Measurements from ENCODE around the gene NOTCH4. TPM values are rescaled to one million over a fixed set of nuclear protein-coding genes. Genes with fewer than 3 reads are reported as not detected.

Gene NOTCH4
- total and polyA plus RNA-seq, 2 donors (not counting 3 experiments of a cell fraction or from before 2014, with no cell fraction given): 41.7 to 114 TPM

DNA sequence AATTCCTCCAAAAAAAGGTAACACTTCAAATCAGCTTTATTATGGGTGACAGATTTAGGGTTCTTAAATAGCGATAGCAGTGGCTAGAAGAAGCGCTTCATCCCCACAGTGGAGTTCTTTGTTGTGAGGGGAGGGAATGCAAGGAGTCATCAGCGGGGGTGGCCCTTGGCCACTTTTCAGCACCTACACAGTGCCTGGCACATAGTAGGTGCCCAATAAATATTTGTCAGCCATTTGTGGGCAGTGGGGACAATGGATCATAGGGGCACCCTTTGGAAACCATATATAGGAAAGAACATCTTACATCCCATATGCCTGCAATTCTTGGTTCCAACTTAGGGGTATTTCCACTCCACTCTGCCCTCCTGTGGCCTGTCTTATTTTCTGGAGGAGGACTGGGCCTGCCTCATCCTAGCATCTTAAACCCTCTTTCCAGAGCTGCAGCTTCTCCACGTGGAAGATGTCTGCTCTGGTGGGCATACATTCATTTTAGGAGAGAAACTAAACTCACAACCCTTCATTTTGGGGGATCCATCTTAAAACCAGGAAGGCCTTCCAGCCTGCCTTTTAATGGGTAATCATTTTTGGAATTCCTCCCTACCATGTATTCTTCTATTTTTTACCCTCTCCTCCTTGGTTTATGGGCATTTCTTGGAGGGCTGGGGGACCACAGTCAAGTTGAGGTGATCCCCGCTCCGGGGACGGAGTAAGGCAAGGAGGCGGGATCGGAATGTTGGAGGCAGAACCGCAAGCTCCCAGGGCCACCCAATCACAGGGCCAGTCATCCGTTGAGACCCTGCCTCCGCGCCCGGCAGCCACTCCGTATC, 28.8 kb downstream of the NOTCH4 start:
- H3K27ac ChIP-seq (ENCODE audit: insufficient read depth, low read depth, low read length): peak overlapping the region; percentile 80

More for the DNA sequence above, 28.8 kb downstream of the NOTCH4 start:
- Histone ChIP-seq H3K4me1 (ENCODE audit: control insufficient read depth, extremely low read depth, insufficient read depth, low read length) (peaks cover 40% of the 10 kb centered on the region), H2AFZ (ENCODE audit: low read depth, low read length) (no peak overlapping the region), H3K4me3 (replicated peaks in 1 of 3; ENCODE audit: insufficient read depth in 1 of 3, low read depth in 1 of 3, low read length in 3 of 3) (peak overlapping the region in 2 of 3 experiments; percentile 29 to 50), H3K9me1 (replicated peaks; ENCODE audit: control insufficient read depth, extremely low read depth, insufficient read depth, low read length) (no peaks in the 10 kb centered on the region), H3K9ac (replicated peaks; ENCODE audit: extremely low read depth, insufficient read depth, low read length) (peak overlapping the region; percentile 73), H4K20me1 (replicated peaks; ENCODE audit: control insufficient read depth, extremely low read depth, insufficient read depth, low read length) (no peaks in the 10 kb centered on the region), H3K36me3 (ENCODE audit: control insufficient read depth in 2 of 2, extremely low read depth in 1 of 2, insufficient read depth in 2 of 2, low read length in 2 of 2) (peaks cover 0 to 2% of the 10 kb centered on the region in 2 experiments), H3K27me3 (ENCODE audit: control insufficient read depth in 2 of 2, insufficient read depth in 2 of 2, low read length in 2 of 2) (no peaks in the 10 kb centered on the region), H3K9me3 (replicated peaks; ENCODE audit: control insufficient read depth, insufficient read depth, low read length) (no peaks in the 10 kb centered on the region), H3K79me2 (ENCODE audit: control insufficient read depth, insufficient read depth, low read length) (peaks cover 4% of the 10 kb centered on the region), H3K4me2 (ENCODE audit: insufficient read depth, low read length) (peak overlapping the region; percentile 78)
- TF ChIP-seq GATA2 (IDR thresholded peaks at IDR 0.05; ENCODE audit: insufficient read depth, insufficient read length, low read depth, low read length) (no peak), MAX (IDR thresholded peaks at IDR 0.05; ENCODE audit: insufficient read depth, insufficient read length) (no peak), CTCF (IDR thresholded peaks at IDR 0.05; ENCODE audit: extremely low read depth in 1 of 2, insufficient read depth in 1 of 2, low read depth in 1 of 2, low read length in 2 of 2) (peak; percentile 43 to 48), FOS (IDR thresholded peaks at IDR 0.05; ENCODE audit: borderline replicate concordance, insufficient read depth, low read length) (no peak)
- dilution Hi-C loops (cut with MboI; ENCODE audit: extremely low pct_ligation_motif_present, low sequenced_read_pairs) (no loop called here), intact Hi-C loops (cut with micrococcal nuclease) (loop anchor here (1.0 to 10.0 kb wide), 8 partner anchors 17 to 774 kb away; partner anchors contain the start of genes C6orf47, CSNK2B, FKBPL and GPANK1)
- TSS peak; percentile 64 for BruUV-seq (replicated peaks)
- ChIA-PET POLR2A (interaction anchor here (0.7 to 1.6 kb wide), 7 partner anchors 8 to 67 kb away, joined by 3 to 9 read pairs (median 4); partner anchors contain the start of genes ATF6B and FKBPL), CTCF (interaction anchor here (0.8 to 1.6 kb wide), 22 partner anchors 9 to 643 kb away, joined by 3 to 24 read pairs (median 3); partner anchors contain the start of genes AGPAT1, ATF6B, FKBPL and NOTCH4)
- FAIRE-seq: no peak
- peak; percentile 67 for DNase-seq (ENCODE audit: low read depth, low spot score)

Data from endothelial cell of umbilical vein (primary cell).